Sigmoid colon (tissue), 4 donors: ENCODE results near the gene FNTB.

ENCODE experiments used
- EP300 ChIP-seq, 4 donors: sonication (generic); formaldehyde crosslinking; IDR thresholded peaks; one replicate each; pipeline ENCODE4 v1.6.1; 2017; ENCODE audit warnings: antibody characterized with exemption in 4 of 4
- POLR2A ChIP-seq, 2 donors: fragments of 450-650 bp; IDR thresholded peaks; one replicate each; pipeline ENCODE4 v1.6.1; 2016; ENCODE audit warnings: antibody characterized with exemption in 2 of 2, mild to moderate bottlenecking in 2 of 2, moderate library complexity in 2 of 2
- POLR2AphosphoS5 ChIP-seq, 4 donors: sonication (generic); formaldehyde crosslinking; IDR thresholded peaks; one replicate each; pipeline ENCODE4 v1.6.1; 2017; ENCODE audit warnings: antibody characterized with exemption in 4 of 4
- TF ChIP-seq, protein P1 (sequence below), 4 experiments: fragments of 450-650 bp in 3 of 4; fragments of 200-600 bp in 1 of 4; IDR thresholded peaks; one replicate each; pipeline ENCODE4 v1.5.1; 2016 to 2019; ENCODE audit warnings: antibody characterized with exemption in 4 of 4, mild to moderate bottlenecking in 3 of 4, moderate library complexity in 2 of 4

DNA sequence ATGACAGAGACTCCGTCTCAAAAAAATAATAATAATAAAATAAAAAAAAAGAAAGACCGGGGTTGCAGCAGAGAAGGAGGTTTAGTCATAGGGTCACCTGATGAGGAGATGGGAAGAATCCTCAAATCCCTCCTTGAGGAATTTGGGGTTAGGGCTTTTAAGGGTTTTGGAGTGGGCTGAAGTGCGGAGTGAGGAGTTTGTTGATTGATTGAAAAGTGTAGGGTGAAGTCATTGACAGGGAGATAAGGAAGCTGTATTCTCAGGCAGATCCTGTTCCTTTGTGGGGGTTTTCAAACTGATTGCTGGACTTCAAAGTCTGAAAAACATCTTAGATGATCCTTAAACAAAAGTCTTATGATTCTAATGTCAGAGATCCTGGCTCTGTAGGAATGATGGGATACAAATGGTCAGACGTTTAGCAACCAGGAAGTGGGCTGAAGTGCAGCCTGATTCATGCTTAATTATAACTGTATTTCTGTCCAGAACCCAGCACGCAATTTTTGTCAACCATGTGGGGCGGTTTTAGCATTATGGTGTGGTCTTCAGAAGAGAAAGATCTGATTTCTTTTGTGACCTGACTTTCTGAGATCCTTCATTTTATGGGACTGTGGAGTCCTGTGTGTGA is 16.0 kb downstream of the FNTB start:
- TF ChIP-seq POLR2AphosphoS5 (IDR thresholded peaks at IDR 0.05) (no peak), POLR2A (IDR thresholded peaks at IDR 0.05) (no peak), EP300 (IDR thresholded peaks at IDR 0.05) (no peak)
- TF ChIP-seq, protein P1, sequence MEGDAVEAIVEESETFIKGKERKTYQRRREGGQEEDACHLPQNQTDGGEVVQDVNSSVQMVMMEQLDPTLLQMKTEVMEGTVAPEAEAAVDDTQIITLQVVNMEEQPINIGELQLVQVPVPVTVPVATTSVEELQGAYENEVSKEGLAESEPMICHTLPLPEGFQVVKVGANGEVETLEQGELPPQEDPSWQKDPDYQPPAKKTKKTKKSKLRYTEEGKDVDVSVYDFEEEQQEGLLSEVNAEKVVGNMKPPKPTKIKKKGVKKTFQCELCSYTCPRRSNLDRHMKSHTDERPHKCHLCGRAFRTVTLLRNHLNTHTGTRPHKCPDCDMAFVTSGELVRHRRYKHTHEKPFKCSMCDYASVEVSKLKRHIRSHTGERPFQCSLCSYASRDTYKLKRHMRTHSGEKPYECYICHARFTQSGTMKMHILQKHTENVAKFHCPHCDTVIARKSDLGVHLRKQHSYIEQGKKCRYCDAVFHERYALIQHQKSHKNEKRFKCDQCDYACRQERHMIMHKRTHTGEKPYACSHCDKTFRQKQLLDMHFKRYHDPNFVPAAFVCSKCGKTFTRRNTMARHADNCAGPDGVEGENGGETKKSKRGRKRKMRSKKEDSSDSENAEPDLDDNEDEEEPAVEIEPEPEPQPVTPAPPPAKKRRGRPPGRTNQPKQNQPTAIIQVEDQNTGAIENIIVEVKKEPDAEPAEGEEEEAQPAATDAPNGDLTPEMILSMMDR (IDR thresholded peaks at IDR 0.05) = no peak
